ENCODE results near the gene DLG1. TPM values are rescaled to one million over a fixed set of nuclear protein-coding genes. Genes with fewer than 3 reads are reported as not detected.

The DLG1 gene
- total RNA-seq, 1 experiment from 2014 or later, result 121 TPM

DNA sequence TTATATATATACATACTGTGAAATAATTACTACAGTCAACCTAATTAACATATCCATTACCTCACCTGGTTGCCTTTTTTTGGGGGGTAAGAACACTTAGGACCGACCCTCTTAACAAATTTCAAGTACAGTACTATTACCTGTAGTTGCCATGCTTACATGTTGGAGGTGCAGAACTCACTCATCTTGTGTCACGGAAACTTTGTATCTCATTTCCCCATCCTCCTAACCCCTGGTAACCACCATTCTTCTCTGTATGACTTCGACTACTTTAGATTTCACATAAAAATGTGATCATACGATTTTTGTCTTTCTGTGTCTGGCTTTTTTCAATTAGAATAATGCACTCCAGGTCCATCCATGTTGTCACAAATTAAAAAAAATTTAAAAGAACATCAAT lies 213.3 kb downstream of the DLG1 start:
- no peak for DNase-seq (ENCODE audit: unreplicated experiment)
- Mint-ChIP-seq H3K4me1 (ENCODE audit: insufficient read depth, unreplicated experiment) (peaks cover 15% of the 10 kb centered on the region), H3K27ac (ENCODE audit: low read depth, unreplicated experiment) (no peak overlapping the region), H3K36me3 (ENCODE audit: insufficient read depth, unreplicated experiment) (peaks cover 29% of the 10 kb centered on the region), H3K27me3 (ENCODE audit: insufficient read depth, unreplicated experiment) (no peaks in the 10 kb centered on the region), H3K4me3 (ENCODE audit: unreplicated experiment) (no peak overlapping the region), H3K9me3 (ENCODE audit: unreplicated experiment) (no peaks in the 10 kb centered on the region)
- intact Hi-C loops (cut with micrococcal nuclease), result no loop called here
- ChIA-PET POLR2A (no interaction called here), CTCF (no interaction called here)
- TF ChIP-seq, protein P1, sequence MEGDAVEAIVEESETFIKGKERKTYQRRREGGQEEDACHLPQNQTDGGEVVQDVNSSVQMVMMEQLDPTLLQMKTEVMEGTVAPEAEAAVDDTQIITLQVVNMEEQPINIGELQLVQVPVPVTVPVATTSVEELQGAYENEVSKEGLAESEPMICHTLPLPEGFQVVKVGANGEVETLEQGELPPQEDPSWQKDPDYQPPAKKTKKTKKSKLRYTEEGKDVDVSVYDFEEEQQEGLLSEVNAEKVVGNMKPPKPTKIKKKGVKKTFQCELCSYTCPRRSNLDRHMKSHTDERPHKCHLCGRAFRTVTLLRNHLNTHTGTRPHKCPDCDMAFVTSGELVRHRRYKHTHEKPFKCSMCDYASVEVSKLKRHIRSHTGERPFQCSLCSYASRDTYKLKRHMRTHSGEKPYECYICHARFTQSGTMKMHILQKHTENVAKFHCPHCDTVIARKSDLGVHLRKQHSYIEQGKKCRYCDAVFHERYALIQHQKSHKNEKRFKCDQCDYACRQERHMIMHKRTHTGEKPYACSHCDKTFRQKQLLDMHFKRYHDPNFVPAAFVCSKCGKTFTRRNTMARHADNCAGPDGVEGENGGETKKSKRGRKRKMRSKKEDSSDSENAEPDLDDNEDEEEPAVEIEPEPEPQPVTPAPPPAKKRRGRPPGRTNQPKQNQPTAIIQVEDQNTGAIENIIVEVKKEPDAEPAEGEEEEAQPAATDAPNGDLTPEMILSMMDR (IDR thresholded peaks at IDR 0.05; ENCODE audit: unreplicated experiment), result no peak
- BruUV-seq (replicated peaks), result no TSS peak

DNA sequence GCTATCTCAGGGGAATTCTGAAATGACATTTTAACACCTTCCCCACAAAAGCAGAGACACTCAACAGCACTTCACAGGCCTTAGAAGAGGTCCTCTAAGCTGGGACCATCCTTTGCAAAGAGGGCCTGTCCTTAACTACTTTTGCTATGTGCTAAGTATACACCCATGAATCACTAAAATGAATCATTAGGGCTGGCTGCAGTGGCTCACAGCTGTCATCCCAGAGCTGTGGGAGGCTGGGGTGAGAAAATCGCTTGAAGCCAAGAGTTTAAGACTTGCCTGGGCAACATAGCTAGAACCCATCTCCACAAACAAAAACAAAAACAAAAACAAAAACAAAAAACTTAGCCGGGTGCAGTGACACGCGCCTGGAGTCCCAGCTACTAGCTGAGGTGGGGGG lies 214.9 kb downstream of the DLG1 start:
- peaks cover 15% of the 10 kb centered on the region for H3K4me1 Mint-ChIP-seq (ENCODE audit: insufficient read depth, unreplicated experiment)
- POLR2A ChIA-PET, result interaction anchor here (0.5 to 1.4 kb wide), 7 partner anchors 8 to 216 kb away, joined by 3 to 4 read pairs (median 3); no protein-coding TSS in a partner anchor
- no peak overlapping the region for H3K4me3 Mint-ChIP-seq (ENCODE audit: unreplicated experiment)
- intact Hi-C loops (cut with micrococcal nuclease), result loop anchor here (1.0 kb wide), 1 partner anchor 104 kb away; no protein-coding TSS in a partner anchor
- H3K36me3 Mint-ChIP-seq (ENCODE audit: insufficient read depth, unreplicated experiment), result peaks cover 30% of the 10 kb centered on the region
- TF ChIP-seq, protein P1 (IDR thresholded peaks at IDR 0.05; ENCODE audit: unreplicated experiment), result no peak
- H3K27me3 Mint-ChIP-seq (ENCODE audit: insufficient read depth, unreplicated experiment), result no peaks in the 10 kb centered on the region
- CTCF ChIA-PET, result interaction anchor here (0.8 to 1.3 kb wide), 2 partner anchors 21 to 105 kb away, joined by 3 read pairs; no protein-coding TSS in a partner anchor
- H3K27ac Mint-ChIP-seq (ENCODE audit: low read depth, unreplicated experiment), result peak overlapping the region; percentile 87
- no peaks in the 10 kb centered on the region for H3K9me3 Mint-ChIP-seq (ENCODE audit: unreplicated experiment)
- BruUV-seq (replicated peaks), result no TSS peak
- DNase-seq (ENCODE audit: unreplicated experiment), result peak; percentile 71

- ChIA-PET CTCF (interaction anchor here (0.6 to 1.3 kb wide), 3 partner anchors 22 to 419 kb away, joined by 3 read pairs; no protein-coding TSS in a partner anchor), POLR2A (interaction anchor here (0.6 to 1.3 kb wide), 2 partner anchors 9 to 42 kb away, joined by 3 to 4 read pairs; no protein-coding TSS in a partner anchor)
- Mint-ChIP-seq H3K27me3 (ENCODE audit: insufficient read depth, unreplicated experiment) (no peaks in the 10 kb centered on the region), H3K4me1 (ENCODE audit: insufficient read depth, unreplicated experiment) (peaks cover 15% of the 10 kb centered on the region), H3K9me3 (ENCODE audit: unreplicated experiment) (no peaks in the 10 kb centered on the region), H3K36me3 (ENCODE audit: insufficient read depth, unreplicated experiment) (peaks cover 28% of the 10 kb centered on the region), H3K27ac (ENCODE audit: low read depth, unreplicated experiment) (no peak overlapping the region), H3K4me3 (ENCODE audit: unreplicated experiment) (no peak overlapping the region)
- no peak for DNase-seq (ENCODE audit: unreplicated experiment)
- no TSS peak for BruUV-seq (replicated peaks)
- intact Hi-C loops (cut with micrococcal nuclease), result loop anchor here (1.0 kb wide), 1 partner anchor 104 kb away; no protein-coding TSS in a partner anchor
- TF ChIP-seq, protein P1 (IDR thresholded peaks at IDR 0.05; ENCODE audit: unreplicated experiment), result no peak
These were observed 215.5 kb downstream of the DLG1 start for GRCh38 chr3:197082871-197083270.

DNA sequence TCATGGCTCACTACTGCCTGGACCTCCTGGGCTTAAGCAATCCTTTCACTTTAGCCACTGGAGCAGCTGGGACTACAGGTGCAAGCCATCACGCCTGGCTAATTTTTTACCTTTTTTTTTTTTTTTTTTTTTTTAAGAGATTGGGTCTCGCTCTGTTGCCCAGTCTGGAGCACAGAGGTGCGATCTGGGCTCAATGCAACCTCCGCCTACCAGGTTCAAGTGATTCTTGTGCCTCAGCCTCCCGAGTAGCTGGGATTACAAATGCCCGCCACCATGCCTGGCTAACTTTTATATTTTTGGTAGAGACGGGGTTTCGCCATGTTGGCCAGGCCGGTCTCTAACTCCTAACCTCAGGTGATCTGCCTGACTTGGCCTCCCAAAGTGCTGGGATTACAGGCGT lies 218.1 kb downstream of the DLG1 start:
- no peak overlapping the region for H3K4me3 Mint-ChIP-seq (ENCODE audit: unreplicated experiment)
- peaks cover 43% of the 10 kb centered on the region for H3K36me3 Mint-ChIP-seq (ENCODE audit: insufficient read depth, unreplicated experiment)
- no peaks in the 10 kb centered on the region for H3K27me3 Mint-ChIP-seq (ENCODE audit: insufficient read depth, unreplicated experiment)
- TF ChIP-seq, protein P1 (IDR thresholded peaks at IDR 0.05; ENCODE audit: unreplicated experiment), result no peak
- CTCF ChIA-PET, result interaction anchor here (0.6 to 1.0 kb wide), 3 partner anchors 20 to 152 kb away, joined by 3 to 4 read pairs (median 3); no protein-coding TSS in a partner anchor
- no peak overlapping the region for H3K27ac Mint-ChIP-seq (ENCODE audit: low read depth, unreplicated experiment)
- H3K9me3 Mint-ChIP-seq (ENCODE audit: unreplicated experiment), result no peaks in the 10 kb centered on the region
- POLR2A ChIA-PET, result interaction anchor here (0.8 kb wide), 1 partner anchor 10 kb away, joined by 4 read pairs; no protein-coding TSS in a partner anchor
- intact Hi-C loops (cut with micrococcal nuclease), result no loop called here
- no TSS peak for BruUV-seq (replicated peaks)
- H3K4me1 Mint-ChIP-seq (ENCODE audit: insufficient read depth, unreplicated experiment), result peaks cover 15% of the 10 kb centered on the region
- no peak for DNase-seq (ENCODE audit: unreplicated experiment)
